GM20431 (cell line): Measurements from ENCODE around the gene NDUFC1.

Experiments used
- in situ Hi-C: fragments of 300-500 bp; cut with MseI, MboI; formaldehyde crosslinking; loops from one replicate; pipeline ENCODE4 v1.15.0; 2020; ENCODE audit warnings: low sequenced_read_pairs; ENCODE audit not compliant: unreplicated experiment

NDUFC1 gene

GRCh38 chr4:139300431-139301112 lies 1.7 kb downstream of the NDUFC1 start:
- in situ Hi-C loops = no loop called here

- in situ Hi-C loops = no loop called here
Observed at GRCh38 chr4:139299536-139299935, 2.7 kb downstream of the NDUFC1 start.

GRCh38 chr4:139297001-139297410 lies 5.3 kb downstream of the NDUFC1 start:
- in situ Hi-C loops = no loop called here

- in situ Hi-C loops = no loop called here
Observed at GRCh38 chr4:139295942-139296299, 6.4 kb downstream of the NDUFC1 start.

GRCh38 chr4:139295206-139295941 lies 6.9 kb downstream of the NDUFC1 start:
- in situ Hi-C loops = no loop called here

GRCh38 chr4:139286186-139286698 lies 16.0 kb downstream of the NDUFC1 start:
- in situ Hi-C loops = no loop called here

GRCh38 chr4:139282721-139283075 lies 19.6 kb downstream of the NDUFC1 start:
- in situ Hi-C loops = no loop called here

GRCh38 chr4:139282065-139282720 lies 20.1 kb downstream of the NDUFC1 start:
- in situ Hi-C loops = no loop called here

- in situ Hi-C loops = no loop called here
Observed at GRCh38 chr4:139279760-139280620, 22.3 kb downstream of the NDUFC1 start, which contains the start of gene MGARP. Gene MGARP, minus strand, starts transcription at chr4:139280225. Its CDS starts 67 bp downstream, at chr4:139280158.

- in situ Hi-C loops = no loop called here
Observed at GRCh38 chr4:139278912-139279759, 23.1 kb downstream of the NDUFC1 start.

- in situ Hi-C loops = no loop called here
Observed at GRCh38 chr4:139278485-139278884, 23.8 kb downstream of the NDUFC1 start.

GRCh38 chr4:139275281-139275735 lies 27.0 kb downstream of the NDUFC1 start:
- in situ Hi-C loops = no loop called here

- in situ Hi-C loops = no loop called here
Observed at GRCh38 chr4:139274790-139275189, 27.5 kb downstream of the NDUFC1 start.

- in situ Hi-C loops = no loop called here
Observed at GRCh38 chr4:139273835-139274234, 28.4 kb downstream of the NDUFC1 start.

- in situ Hi-C loops = no loop called here
Observed at GRCh38 chr4:139267301-139267700, 35.0 kb downstream of the NDUFC1 start.

GRCh38 chr4:139266583-139267257 lies 35.6 kb downstream of the NDUFC1 start:
- in situ Hi-C loops = no loop called here

GRCh38 chr4:139266208-139266582 lies 36.1 kb downstream of the NDUFC1 start:
- in situ Hi-C loops = no loop called here

- in situ Hi-C loops = no loop called here
Observed at GRCh38 chr4:139265654-139266053, 36.6 kb downstream of the NDUFC1 start.

- in situ Hi-C loops = no loop called here
Observed at GRCh38 chr4:139256349-139256748, 45.9 kb downstream of the NDUFC1 start.
